ENCODE results near the gene SNX33. TPM values are rescaled to one million over a fixed set of nuclear protein-coding genes. Genes with fewer than 3 reads are reported as not detected.
"Not testable (repeated sequence)": the region's sequence is repeated elsewhere in the genome, so short reads cannot be mapped to it uniquely, and the experiment has no call there.

The SNX33 gene
- total and polyA plus RNA-seq, 2 donors from 2014 or later, result 14.2 to 20.2 TPM

DNA sequence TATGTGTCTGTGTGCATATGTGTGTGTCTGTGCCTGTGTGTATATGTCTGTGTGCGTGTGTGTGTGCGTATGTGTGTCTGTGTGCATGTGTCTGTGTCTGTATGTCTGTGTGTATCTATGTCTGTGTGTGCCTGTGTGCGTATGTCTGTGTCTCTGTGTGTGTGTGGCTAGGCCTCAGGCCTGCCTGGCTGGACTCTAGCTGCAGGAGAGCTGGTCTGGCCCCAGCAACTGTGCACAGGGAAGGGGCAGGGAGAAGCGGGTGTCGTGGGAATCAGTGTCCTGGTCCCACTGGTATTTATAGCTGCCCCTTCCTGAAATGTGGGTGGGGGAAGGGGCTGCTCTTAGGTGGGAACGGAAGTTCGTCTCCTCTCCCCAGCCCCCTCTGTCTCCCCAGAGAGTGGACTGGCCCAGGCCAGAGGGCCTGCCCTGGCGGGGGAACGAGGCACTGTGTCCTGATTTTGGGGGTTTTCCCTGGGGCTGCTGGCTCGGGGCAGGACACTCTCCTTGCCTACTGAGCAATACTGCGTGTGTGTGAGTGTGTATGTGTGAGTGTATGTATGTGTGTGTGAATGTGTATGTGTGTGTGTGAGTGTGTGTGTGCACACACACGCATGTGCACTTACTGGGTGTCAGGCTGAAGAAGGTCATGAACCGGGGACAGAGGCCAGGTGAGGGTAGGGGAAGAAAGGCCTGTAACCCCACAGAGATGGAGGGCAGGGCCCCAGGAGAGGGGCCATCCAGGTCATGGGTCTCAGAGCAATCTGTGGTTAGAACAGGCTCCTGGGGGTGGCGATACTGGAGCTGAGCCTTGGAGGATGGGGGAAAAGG lies 58.4 kb downstream of the SNX33 start:
- Histone ChIP-seq H3K9me3 (ENCODE audit: control insufficient read depth in 2 of 3, insufficient read depth in 1 of 3, low read length in 3 of 3) (no peaks in the 10 kb centered on the region), H3K4me3 (ENCODE audit: low read length in 3 of 3) (no peak overlapping the region), H3K4me1 (ENCODE audit: control insufficient read depth in 2 of 3, insufficient read depth in 2 of 3, low read depth in 1 of 3, low read length in 3 of 3) (peaks cover 0 to 4% (median 0%) of the 10 kb centered on the region in 3 donors), H3K9ac (ENCODE audit: low read length in 3 of 3) (no peak overlapping the region), H3K27me3 (ENCODE audit: control insufficient read depth, insufficient read depth, low read length) (no peaks in the 10 kb centered on the region), H3K27ac (ENCODE audit: low read depth in 2 of 2, low read length in 2 of 2) (no peak overlapping the region), H3K36me3 (ENCODE audit: control insufficient read depth in 2 of 3, insufficient read depth in 3 of 3, low read length in 3 of 3) (no peaks in the 10 kb centered on the region)
- no peak for TF ChIP-seq CTCF (IDR thresholded peaks at IDR 0.05; ENCODE audit: borderline replicate concordance, extremely low read depth, insufficient read depth)
- no peak for FAIRE-seq
- intact Hi-C loops (cut with DNase I), result no loop called here
- no peak for DNase-seq

DNA sequence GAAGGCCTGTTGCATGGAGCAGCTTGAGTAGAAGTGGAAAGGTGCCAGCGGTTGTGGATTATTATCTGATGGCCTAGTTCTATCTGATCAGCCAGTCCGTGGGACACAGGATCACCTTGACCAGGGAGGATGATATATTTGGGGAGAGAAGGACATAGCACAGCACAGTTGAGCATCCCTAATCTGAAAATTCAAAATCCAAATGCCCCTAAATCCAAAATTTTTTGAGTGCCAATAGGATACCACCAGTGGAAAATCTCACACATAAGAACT lies 58.9 kb downstream of the SNX33 start:
- intact Hi-C loops (cut with DNase I), result no loop called here
- Histone ChIP-seq H3K27ac (ENCODE audit: low read depth in 2 of 2, low read length in 2 of 2) (no peak overlapping the region), H3K4me3 (ENCODE audit: low read length in 3 of 3) (no peak overlapping the region), H3K9ac (ENCODE audit: low read length in 3 of 3) (no peak overlapping the region), H3K4me1 (ENCODE audit: control insufficient read depth in 2 of 3, insufficient read depth in 2 of 3, low read depth in 1 of 3, low read length in 3 of 3) (peaks cover 0 to 4% (median 0%) of the 10 kb centered on the region in 3 donors), H3K9me3 (ENCODE audit: control insufficient read depth in 2 of 3, insufficient read depth in 1 of 3, low read length in 3 of 3) (no peaks in the 10 kb centered on the region), H3K36me3 (ENCODE audit: control insufficient read depth in 2 of 3, insufficient read depth in 3 of 3, low read length in 3 of 3) (no peaks in the 10 kb centered on the region), H3K27me3 (ENCODE audit: control insufficient read depth, insufficient read depth, low read length) (no peaks in the 10 kb centered on the region)
- DNase-seq (no peak), FAIRE-seq (no peak)
- TF ChIP-seq CTCF (IDR thresholded peaks at IDR 0.05; ENCODE audit: borderline replicate concordance, extremely low read depth, insufficient read depth), result no peak

DNA sequence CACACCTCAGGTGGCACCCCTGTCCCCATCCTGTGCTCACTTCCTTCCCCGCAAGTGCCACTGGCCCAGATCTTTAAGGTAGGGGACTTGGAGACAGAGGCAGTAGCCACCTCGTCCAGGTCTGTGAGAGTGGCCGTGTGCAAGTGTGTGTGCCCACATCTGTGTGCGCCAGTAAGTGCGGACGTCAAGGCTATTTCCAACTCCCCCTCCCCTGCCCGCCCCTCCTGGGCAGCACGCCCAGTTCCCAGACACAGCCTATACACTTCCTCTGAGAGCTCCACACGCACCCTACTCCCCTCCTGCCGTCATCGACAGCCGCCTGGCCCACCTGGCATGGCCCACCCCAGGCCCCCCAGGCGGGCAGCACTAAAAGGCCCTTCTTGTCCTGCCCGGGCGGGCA lies 61.7 kb downstream of the SNX33 start:
- H3K9me3 ChIP-seq (ENCODE audit: control insufficient read depth in 2 of 3, insufficient read depth in 1 of 3, low read length in 3 of 3); H3K27me3 ChIP-seq (ENCODE audit: control insufficient read depth, insufficient read depth, low read length); H3K36me3 ChIP-seq (ENCODE audit: control insufficient read depth in 2 of 3, insufficient read depth in 3 of 3, low read length in 3 of 3); H3K4me1 ChIP-seq (ENCODE audit: control insufficient read depth in 2 of 3, insufficient read depth in 2 of 3, low read depth in 1 of 3, low read length in 3 of 3); FAIRE-seq; intact Hi-C loops (cut with DNase I); H3K9ac ChIP-seq (ENCODE audit: low read length in 3 of 3); H3K4me3 ChIP-seq (ENCODE audit: low read length in 3 of 3): not testable (repeated sequence)
- H3K27ac ChIP-seq (ENCODE audit: low read depth in 2 of 2, low read length in 2 of 2), result peak overlapping the region in 1 of 2 donors; percentile 67
- DNase-seq, result peak in 1 of 5 donors; percentile 74

DNA sequence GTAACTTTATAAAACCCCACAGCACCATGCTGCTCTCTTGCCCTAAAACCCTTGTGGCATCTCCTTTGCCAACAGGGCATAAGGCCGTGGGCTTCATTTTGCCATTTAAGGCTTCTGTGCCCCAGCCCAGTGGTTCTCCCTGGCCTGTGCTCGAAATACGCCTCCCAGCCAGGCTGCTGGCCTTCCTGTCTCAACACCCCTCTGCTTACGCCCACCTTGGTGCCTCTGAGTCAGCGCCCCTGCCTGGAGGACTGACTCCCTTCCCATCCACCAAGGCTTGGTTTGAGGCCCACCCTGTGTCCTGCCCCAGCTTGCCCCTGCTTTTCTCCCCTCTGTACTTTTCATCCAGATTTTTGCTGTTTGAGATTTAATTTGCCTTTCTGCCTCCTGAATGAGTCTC lies 63.2 kb downstream of the SNX33 start:
- DNase-seq; H3K27me3 ChIP-seq (ENCODE audit: control insufficient read depth, insufficient read depth, low read length); H3K9me3 ChIP-seq (ENCODE audit: control insufficient read depth in 2 of 3, insufficient read depth in 1 of 3, low read length in 3 of 3); H3K9ac ChIP-seq (ENCODE audit: low read length in 3 of 3); H3K4me1 ChIP-seq (ENCODE audit: control insufficient read depth in 2 of 3, insufficient read depth in 2 of 3, low read depth in 1 of 3, low read length in 3 of 3); H3K4me3 ChIP-seq (ENCODE audit: low read length in 3 of 3); H3K36me3 ChIP-seq (ENCODE audit: control insufficient read depth in 2 of 3, insufficient read depth in 3 of 3, low read length in 3 of 3); intact Hi-C loops (cut with DNase I); FAIRE-seq; H3K27ac ChIP-seq (ENCODE audit: low read depth in 2 of 2, low read length in 2 of 2): not testable (repeated sequence)

DNA sequence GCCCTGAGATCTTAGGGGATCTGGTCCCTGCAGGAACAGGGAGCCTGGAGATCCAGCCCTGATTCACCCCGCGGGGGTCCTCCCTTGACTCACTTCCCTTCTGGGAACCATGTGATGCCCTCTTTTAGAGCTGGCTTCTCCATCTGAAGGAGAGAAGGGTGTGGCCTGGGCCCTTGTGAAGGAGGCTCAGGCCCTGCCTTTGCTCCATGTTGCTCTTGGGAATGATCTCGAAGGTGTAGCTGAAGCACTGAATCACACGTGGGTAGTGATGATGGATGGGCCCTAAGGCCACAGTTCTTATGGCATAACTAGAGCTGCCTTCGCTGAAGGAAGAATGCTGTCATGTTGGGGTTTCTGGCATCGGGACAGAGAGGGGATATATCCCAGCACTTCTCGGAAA lies 63.8 kb downstream of the SNX33 start:
- not testable (repeated sequence) for H3K9ac ChIP-seq (ENCODE audit: low read length in 3 of 3); FAIRE-seq

More for the DNA sequence above, 63.8 kb downstream of the SNX33 start:
- H3K27me3 ChIP-seq (ENCODE audit: control insufficient read depth, insufficient read depth, low read length); intact Hi-C loops (cut with DNase I); H3K4me3 ChIP-seq (ENCODE audit: low read length in 3 of 3); H3K27ac ChIP-seq (ENCODE audit: low read depth in 2 of 2, low read length in 2 of 2); H3K9me3 ChIP-seq (ENCODE audit: control insufficient read depth in 2 of 3, insufficient read depth in 1 of 3, low read length in 3 of 3); DNase-seq; H3K36me3 ChIP-seq (ENCODE audit: control insufficient read depth in 2 of 3, insufficient read depth in 3 of 3, low read length in 3 of 3); H3K4me1 ChIP-seq (ENCODE audit: control insufficient read depth in 2 of 3, insufficient read depth in 2 of 3, low read depth in 1 of 3, low read length in 3 of 3): not testable (repeated sequence)
